Measurements from ENCODE around the gene ABHD16A.

Gene ABHD16A

DNA sequence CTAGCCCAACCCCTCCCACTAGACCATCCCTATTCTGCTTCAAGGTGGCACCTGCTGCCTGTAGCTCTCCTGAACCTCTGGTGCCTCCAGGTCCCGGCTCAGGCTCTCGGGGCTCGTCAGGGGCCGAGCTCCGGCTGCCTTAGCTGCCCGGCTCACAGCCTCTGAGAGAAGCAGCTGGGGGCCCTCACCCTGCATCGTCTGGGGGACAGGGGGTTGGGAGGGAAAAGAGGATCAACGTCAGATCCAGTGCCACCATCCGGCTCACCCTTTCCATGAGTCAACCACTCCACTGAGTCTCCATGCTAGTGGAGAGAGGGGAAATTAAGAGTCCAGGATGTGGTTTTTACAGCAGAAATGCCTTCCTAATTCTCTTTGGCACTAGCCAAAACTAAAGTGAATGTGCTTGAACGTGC, 63.7 kb downstream of the ABHD16A start:
- DNase-seq (ENCODE audit: low read depth) = no peak

DNA sequence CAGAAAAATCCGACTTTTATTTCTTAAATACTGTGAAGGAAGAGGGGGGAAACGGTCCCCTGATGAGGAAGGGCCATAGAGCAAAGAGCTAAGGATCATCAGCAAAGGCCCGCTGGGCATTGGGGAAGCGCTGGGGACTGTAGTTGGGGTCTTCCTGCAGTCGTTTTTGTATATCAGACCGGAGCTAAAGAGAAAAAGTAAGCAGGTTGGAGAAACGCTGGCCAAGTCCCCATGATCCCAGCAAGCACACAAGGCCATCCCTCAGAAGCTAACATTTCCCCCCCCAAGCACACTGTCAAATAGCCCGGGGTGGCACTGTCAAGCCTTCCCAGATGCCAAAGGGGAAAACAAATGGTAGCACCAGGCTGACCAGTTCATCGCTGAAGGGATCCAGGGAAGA, 64.1 kb downstream of the ABHD16A start:
- no peak for DNase-seq (ENCODE audit: low read depth)
